HG03196 (cell line): Measurements from ENCODE around the gene CNTN1.

ENCODE experiments used
- ATAC-seq: cut with Tn5 transposase; IDR thresholded peaks from one replicate; pipeline ENCODE4 v1.9.1; 2021; ENCODE audit not compliant: unreplicated experiment

Gene CNTN1

GRCh38 chr12:41100572-41100971, 408.3 kb downstream of the CNTN1 start:
- no peak for ATAC-seq

GRCh38 chr12:41101806-41102205, 409.6 kb downstream of the CNTN1 start:
- no peak for ATAC-seq

GRCh38 chr12:41103614-41104013, 411.4 kb downstream of the CNTN1 start:
- no peak for ATAC-seq

DNA sequence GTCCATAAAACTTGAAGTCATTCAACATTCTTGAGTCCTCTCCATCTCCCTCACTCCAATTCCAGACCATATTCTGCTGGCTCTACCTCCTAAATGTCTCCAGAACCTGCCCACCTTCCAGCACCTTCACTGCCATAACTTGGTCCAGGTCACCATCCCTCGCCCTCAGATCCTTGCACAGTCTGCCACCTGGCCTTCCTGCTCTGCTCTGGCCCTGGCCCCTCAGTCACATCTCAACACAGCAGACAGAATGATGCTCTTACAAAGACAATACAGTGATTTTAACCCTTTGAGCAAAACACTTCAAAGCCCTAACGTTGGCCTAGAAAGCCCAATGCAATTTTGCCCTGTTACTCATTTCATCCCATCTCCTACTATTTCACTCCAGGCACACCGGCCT, 414.1 kb downstream of the CNTN1 start:
- ATAC-seq: no peak

DNA sequence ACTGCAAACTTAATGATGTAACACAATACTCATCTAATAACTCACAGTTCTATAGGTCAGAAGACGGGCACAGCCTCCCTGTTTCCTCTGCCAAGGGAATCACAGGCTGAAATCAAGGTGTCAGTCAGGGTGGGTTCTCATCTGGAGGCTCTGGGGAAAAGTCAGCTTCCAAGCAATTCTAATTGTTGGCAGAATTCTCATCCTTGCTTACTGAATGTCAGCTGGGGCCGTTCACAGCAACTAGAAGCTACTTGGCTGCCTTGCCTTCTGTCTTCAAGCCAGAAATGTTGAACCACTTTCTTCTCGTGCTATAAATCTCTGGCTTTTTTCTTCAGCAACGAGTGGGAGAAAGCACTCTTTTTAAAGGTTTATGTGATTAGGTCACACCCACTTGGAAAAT, 415.8 kb downstream of the CNTN1 start:
- ATAC-seq: no peak

DNA sequence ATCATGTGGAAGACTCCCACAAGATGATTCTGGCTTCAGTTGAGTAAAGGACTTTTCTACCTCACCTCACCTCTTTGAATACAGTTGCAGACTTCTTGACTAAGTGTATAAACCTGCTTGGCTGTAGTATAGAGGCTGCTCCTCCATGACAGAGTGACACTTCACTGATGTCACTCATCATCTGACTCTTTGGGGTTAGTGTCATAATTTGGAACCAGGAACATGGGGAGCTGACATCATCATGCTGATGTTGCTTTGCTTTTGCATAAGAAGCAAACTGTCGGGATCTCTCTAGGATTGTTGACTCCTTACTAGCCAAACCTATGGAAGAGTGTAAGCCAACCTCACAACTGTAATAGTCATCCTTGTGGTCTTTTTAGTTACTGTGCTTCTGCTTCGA, 420.7 kb downstream of the CNTN1 start:
- ATAC-seq: no peak

DNA sequence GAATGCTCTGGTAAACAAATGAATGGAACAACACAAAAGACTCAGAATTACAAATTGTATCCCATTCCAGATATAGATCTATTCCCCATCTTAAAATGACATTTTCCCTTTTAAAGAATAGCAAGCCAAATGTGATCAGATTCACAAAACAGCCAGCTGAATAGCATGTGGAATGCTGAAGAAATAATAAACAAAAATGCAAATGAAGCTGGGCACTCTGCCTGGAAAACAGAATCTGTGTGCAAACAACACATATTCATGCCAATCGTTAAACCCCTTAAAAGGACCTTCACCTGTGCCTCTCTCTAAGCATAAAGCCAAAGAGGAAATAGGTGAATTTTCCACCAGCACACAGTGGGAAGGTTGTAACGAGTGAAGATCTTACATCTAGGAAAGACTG, 428.0 kb downstream of the CNTN1 start:
- no peak for ATAC-seq

DNA sequence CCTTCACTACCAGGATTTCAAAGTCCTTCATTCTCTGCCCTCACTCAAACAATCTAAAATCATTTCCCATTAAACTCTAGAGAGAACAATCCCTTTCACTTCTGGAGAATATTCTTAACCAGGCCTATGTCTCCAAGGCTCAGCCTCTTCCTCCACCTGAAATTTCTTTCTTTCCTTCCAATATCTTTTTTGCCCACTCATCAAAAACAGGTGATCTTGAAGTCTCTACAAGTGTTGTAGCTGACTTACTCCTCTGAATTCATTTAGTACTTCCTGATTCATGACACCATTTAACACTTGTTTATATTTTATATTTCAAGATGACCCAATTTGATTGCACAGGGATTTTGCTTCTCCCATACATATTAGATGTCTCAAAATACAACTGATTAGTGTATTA, 429.1 kb downstream of the CNTN1 start:
- no peak for ATAC-seq
